GM19238 (cell line): ENCODE data around the gene FHIT.

Experiments used
- DNase-seq: peaks from one replicate; pipeline ENCODE4 v3.0.0; 2011; ENCODE audit warnings: low spot score; ENCODE audit not compliant: insufficient read length

FHIT gene

DNA sequence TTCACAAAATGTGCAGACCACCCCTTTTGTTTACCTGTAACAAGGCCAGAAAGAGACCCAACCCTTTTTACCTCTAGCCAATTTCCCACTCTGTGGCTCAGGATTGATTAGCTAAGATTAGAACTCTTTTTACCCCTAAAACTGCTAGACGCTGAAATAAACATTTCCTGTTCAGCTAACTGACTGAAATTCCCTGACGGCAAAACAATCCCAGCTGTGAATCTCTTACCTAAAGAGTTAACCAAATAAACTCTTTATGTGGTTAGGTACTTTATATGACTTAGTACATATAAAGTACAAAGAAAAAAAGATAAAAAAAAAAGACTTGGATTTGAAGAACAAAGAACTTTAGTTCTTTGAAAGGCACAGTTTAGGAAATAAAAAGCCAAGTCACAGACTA lies 988.7 kb downstream of the FHIT start:
- no peak for DNase-seq

DNA sequence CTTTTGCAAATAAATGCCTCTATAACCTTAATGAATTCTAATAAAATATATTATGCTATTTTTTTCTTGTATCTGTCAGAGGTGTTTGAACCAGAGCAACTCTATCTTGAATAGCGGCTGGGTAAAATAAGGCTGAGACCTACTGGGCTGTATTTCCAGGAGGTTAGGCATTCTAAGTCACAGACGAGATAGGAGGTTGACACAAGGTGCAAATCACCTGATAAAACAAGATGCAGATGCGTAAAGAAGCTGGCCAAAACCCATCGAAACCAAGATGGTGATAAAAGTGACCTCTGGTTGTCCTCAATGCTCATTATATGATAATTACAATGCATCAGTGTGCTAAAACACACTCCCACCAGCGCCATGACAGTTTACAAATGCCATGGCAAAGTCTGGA lies 990.7 kb downstream of the FHIT start:
- no peak for DNase-seq

DNA sequence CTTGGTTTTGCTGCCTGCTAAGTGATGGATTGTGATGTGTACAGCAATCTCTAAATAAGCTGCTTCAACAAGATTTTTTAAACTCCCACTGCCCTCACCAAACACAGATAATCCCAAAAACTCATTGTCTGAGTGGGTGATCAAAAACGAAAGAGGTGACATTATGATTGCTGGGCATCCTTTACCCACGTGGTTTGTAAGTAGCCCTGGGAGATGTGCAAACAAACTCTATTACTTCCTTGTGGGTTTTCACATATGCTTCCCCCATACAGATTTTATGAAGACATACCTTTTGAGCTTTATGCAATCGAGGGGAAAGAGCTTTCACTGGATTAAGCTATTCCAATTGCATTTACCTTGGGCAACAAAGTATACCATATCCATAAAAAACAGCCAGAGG lies 1000.4 kb downstream of the FHIT start:
- DNase-seq: no peak

DNA sequence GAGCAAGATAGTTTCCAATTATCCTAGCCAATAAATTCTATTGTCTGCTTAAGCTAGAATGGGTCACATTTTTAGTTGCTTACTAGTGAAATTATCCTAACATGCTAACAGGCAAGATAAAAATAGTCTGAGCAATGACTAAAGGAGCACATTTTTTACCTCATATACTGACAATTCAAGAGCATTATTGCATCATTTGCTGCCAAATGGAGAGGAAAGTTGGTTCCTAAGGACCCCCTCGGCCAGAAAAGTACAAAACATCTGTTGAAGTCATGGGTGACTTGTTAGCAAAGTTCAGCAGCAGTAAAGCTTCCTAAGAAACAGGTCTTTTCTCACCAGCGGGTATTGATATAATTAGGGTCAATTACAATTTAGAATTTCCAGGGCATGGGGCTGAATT lies 1001.0 kb downstream of the FHIT start:
- no peak for DNase-seq

DNA sequence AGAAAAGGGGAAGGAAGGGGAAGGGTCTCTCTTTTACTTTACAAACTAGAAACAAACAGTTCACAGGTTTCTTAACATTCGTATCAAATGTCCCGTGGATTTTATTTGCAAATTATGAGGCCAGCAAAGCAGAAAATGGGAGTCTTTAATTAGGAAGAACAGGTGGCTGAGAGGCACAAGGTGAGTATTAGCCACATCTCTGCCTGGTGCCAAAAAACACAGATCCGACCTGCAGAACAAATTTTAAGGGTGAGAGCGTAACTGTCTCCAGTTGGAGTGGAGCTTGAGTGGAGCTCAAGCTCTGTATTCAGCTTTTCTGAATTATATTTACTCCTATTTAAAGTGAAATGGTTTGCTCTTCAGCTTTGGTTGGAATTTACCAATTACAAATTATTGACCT lies 1004.9 kb downstream of the FHIT start:
- no peak for DNase-seq

DNA sequence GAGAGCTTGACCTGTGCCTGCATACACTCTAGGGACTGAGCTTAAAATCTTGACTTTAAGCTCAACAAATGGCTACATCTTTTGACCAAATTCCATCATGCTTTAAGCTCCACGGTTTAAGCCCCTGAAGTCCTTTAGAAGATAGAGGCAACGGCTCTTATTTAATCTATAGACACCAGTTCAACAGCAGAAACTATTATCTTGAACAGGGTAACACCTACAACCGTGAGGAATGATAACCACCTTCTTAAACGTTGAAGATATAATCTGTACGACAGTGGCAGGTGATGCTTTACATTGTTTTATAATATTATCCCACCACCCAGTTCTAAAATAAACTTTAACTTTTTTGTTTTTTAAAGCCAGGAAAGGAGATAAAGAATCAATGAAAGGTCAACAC lies 1007.8 kb downstream of the FHIT start:
- no peak for DNase-seq

DNA sequence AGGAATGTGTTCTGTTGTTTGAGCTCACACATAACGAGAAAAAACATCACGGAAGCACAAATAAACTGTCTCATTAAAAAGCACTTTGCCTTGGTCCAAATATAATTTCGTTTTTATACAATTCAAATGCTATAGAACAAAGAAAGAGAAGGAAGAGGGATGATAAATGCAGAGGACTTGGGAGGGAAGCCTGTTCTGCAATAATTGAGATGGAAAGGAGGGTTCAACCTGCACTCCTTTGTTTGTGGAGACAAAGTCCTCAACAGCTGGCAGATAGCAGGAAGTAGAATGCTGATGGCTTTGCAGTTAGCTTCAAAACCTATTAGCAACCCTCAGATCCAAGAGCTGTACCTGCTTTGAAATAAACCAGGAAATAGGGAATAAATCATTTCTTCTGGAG lies 1010.8 kb downstream of the FHIT start:
- no peak for DNase-seq

DNA sequence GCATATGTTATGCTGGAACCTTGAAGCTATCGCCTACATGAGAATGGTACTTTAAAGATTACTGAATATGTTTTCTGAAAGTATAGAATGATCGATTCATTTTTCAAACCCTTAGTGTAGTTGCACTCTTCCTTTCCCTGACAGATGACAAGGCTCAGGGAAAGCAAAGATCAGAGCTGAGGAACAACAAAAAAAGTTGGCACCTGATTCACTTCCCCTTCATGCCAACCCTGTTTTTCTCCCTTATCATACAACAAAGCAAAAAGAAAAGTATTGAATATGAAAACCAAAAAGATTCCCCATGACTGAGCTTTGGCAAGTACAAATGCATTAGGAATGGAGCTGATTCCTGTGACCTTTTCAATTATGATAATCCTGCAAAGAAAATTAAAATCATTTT lies 1012.7 kb downstream of the FHIT start:
- DNase-seq: no peak

DNA sequence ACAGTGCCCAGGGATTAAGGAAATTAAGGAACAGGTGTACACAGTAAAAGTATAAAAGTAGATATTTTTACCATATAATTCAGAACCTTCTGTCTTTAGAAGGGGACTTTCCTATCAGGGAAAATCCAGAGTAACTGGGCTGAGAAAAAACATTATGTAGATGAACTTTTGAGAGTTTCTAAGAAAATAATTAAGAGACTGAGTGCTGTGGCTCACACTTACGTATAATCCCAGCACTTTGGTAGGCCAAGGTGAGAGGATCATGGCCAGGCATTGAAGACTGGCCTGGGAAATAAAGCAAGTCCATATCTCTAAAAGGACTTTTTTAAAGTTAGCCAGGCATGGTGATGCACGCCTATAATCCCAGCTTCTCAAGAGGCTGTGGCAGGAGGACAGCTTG lies 1021.8 kb downstream of the FHIT start:
- no peak for DNase-seq

DNA sequence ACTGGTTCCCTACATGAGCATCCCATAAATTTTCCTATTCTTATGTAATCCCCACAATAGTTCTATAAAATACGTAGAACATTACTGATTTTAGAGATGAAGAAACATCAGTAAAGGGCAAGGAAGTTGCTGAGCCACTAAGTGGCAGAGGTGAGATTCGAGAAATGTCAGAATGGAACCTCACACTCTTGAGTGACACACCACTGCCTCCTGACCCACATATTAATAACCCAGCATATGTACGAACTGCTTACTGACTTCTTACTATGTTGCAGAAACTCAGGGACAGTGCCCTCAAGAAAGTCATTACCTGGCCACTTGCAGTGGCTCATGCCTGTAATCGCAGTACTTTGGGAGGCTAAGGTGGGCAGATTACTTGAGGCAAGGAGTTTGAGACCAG lies 1022.4 kb downstream of the FHIT start:
- DNase-seq: no peak

DNA sequence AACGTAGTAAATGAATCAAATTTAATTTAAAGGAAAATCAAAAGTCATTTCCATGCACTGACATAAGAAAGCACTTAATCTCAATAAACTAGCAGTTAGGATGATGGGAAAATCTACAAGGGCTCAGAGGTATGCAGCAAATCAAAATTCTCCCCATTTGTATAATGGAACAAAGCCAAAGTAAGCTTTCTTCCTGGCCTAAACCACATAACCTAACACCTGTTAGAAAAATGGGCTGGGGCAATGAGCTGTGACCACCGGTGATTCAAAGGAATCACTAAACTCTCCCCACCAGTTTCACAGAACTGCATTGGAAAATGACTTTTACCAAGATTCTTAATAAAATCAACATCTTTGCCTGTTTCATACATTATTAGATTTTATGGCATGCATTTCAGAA lies 1024.3 kb downstream of the FHIT start:
- DNase-seq: no peak

DNA sequence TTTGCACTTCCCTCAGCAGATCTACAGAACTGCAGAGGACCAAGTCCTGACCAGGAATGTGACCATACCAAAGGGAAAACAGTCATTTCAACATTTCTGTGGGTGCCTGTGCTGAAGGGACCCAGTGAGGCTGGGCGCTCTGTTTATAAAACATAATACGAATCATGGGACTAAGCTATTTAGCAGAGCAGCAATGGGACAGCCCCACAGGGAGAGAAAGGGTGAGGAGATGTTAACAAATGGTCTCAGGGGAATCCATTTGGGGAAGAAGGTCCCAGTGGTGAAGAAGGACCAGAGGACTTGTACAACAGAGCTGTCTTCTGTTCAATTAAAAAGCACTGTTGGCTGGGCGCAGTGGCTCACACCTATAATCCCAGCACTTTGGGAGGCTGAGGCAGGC lies 1025.4 kb downstream of the FHIT start:
- DNase-seq: no peak

DNA sequence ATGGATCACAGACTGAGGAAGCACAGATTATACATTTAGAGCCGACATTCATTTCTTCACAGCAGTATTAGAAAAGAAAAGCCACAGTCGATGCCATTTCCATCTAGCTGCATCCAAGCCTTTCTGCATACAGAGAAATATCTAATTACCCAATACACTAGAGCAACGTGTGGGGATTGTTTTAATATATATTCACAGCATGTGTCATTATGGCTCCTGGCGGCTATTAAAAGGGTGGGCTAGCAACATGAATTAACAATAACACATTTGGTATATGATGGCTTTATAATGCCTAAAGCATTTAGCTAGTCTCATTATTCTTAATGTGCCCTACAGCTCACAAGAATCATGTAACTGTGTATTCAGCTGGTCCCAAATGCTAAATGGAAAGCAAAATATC lies 1030.5 kb downstream of the FHIT start:
- no peak for DNase-seq

DNA sequence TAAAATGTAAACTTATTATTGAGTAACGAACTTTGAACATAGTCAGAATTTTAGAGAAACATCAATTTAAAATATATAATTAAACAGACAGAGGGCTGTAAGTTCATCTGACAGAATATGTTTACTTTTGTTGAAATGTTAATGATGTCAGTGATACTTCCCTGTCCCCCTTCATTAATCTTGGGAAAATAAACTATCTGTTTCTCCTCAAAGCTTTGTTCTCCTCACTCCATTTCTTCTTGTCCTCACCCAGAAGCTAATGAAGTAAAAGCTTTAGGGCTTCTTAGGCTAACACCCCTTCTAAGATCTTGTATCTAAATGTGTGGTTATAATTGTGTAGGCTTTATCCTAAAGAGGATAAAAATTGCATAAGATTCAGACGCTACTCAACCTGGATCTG lies 1031.8 kb downstream of the FHIT start:
- DNase-seq: no peak

DNA sequence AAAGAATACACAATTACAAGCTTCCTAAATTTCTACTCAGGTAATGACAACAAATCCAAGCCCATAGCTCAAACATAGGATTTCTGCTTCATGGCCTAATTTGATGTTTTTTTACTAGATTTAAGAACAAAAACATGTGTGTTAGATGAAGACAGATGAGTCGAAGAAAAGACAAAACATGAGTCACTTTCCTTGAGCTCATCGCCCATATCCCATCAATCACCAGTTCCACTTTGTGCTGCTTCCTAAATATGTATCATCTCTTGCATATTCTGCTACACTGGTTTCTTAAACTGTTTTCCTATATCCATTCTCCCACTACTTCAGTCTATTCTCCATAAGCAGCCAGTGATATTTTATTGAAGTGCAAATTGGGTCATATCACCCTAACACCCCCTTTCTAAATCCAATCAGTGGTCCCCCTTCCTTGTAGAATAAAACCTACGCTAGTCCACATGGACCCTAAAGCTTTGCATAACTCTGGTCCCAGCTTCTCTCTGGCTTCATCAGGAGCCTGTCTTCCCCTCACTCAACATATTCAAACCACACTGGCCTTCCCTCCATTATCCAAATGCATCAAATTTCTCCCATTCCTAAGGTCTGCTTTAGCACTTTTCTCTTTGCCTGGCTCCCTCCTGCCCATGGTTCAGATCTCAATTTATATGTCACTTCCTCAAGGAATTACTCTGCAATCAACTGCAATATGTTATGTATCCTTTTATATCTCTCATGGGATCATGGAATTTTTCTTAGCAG lies 1033.9 kb downstream of the FHIT start:
- DNase-seq: no peak

DNA sequence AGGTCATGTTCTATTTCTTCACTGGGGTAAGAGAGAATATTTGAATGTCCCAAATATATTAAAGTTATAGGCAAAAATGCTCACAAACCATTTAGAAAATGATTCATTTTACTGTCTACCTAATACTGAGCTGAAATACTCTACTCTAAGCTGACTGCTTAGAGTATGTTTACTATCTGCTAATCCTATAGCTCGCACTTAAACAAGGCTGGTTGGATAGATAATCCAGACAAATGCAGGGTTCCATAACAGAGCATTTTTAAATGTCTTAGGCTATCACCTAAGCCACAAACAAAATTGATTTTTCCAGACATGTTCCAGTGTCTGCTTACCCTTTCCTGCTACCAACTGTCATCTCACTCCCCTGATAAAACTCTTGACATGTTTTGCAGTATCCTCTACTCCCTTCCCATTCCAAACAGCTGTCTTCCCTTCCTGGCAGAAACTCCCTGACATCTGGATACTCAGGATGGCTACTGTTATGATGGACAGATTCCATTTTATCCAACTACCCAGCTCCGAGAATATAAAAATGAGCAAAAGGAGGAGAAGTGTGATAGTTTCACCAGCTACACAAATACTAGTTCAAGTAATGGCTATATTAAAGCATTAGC lies 1034.7 kb downstream of the FHIT start:
- DNase-seq: no peak

DNA sequence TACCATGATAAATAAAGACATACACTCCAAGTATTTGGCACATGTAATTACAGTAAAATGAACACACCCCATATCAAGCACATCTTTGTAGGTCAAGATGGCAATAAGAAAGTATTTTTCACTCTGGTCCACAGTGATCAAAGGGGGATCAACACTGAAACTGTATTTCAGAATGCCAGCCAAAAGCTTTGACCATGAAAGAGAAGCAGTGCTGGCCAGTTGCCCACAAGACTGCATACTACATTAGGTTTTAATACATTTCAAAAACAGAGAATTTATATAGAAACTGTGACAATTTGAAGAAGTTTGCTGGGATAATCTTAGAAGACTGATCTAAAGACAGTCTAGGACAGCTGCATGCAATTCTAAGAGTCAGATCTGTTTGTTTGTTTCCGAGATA lies 1035.3 kb downstream of the FHIT start:
- no peak for DNase-seq

DNA sequence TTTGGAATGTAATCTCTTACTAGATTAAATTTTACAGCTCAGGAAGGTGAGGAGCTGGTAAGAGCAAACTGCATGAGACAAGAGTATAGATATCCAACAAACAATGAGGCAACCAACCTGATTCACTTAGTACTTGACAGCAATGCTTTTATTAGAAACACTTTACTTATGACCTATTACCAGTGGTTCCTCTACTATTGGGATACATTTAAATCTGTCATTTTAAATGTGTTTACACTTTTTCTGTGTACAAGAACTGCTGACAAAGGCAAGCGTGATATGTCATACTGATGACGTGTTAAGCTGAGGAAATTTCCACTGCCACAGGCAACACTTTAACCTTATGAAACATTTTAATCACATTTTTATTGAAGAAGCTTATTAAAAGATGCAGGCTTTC lies 1043.3 kb downstream of the FHIT start:
- no peak for DNase-seq

DNA sequence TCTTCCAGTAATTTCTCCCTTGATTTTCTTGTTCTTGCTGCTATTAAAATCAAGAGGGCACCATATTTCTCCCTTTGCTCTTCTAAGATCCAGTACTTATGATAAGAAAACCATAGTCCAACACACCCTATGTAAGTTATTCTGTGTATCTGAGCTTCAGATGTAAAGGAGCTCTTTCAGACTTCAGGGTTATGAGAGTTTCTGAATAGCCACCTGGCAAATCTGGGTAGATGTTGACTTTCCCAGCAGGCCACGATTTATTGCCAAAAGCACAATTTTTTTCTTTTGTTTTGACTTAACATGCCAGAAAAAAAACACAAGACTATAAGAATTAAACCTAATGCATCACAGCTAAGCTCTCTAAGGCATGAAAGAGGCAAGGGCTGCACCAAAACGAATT lies 1045.0 kb downstream of the FHIT start:
- DNase-seq: no peak

DNA sequence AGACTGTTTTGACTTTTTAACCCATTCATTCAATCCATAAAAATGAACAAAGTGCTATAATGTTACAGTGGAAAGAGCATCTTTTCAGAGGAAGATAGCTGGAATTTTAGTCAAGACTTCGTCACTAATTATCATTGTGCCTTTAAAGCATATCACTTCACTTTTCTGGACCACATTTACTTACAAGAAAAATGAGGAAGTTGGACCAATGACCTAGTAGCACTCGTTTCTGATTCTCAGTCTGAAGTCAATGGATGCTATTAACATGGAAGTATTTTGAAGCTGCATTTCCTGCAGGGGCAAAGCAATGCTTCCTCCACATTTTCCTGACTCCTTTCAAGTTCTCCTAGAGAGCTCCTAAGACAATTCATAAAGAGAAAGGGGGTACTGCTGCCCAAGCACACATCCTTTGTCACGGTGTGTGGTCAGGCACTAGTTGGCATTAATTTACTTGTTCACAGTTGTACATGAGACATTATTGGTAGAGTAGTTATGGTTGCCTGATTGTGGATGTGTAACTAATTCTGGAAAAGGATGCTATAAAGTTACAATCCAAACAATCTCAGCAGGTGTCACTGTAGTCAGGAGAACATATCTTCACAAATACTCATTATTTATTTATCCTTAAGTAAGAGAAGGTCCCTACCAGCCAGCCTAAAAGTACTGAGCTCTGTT lies 1049.1 kb downstream of the FHIT start:
- DNase-seq: no peak

DNA sequence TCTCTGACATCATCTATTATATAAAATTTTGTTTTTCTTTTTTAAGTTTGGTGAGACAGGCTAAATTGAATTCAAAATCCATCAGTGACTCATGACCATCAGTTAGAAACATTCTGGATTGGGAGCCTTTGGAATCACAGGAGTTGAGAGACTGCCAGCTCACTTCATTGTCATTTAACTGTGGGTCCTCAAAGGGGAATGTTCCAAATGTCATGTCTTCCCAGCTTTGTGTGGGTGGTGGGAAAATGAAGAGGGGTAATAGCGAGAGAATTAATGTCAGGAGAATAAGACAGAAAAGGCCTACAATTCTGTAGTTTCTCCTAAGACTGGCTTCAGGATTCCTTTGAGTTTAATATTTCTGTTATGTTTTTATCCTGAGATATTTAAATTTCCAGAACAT lies 1051.9 kb downstream of the FHIT start:
- DNase-seq: no peak

DNA sequence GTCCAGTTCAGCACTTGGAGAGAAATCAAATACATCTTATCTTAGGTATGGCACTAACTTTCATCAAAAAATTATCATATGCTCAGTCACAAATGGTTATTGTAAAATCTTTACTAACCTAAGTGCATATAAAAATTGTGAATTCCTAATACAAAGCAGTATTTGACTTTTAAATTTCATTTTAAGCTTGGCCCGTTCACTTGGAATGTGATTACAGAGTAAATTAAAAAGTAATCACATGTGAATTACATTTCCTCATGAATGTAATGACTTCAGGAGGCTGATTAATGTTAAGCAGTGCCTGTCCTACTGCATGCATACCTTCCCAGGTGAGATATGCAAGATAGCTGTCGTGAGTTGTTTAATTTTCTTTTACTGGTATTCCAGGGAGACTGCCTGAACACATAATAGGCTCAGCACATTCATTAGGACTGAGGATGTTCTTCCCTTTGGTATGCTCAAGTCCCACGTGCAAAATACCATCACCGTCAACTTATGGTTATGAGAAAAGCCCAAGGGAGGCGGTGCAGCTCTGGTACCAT lies 1053.0 kb downstream of the FHIT start:
- DNase-seq: no peak
